Neural progenitor cell (in vitro differentiated cells): ENCODE data around the gene TXNDC5. TPM values are rescaled to one million over a fixed set of nuclear protein-coding genes. Genes with fewer than 3 reads are reported as not detected.

Experiments
- DNase-seq: peaks from one replicate; pipeline ENCODE4 v3.0.0-alpha.2; 2016; ENCODE audit warnings: low spot score
- H2AFZ ChIP-seq: fragments of 200-600 bp; sonication (generic); replicated peaks from 2 replicates; pipeline ENCODE4 v1.6.1; 2016; ENCODE audit warnings: antibody characterized with exemption
- H3F3A ChIP-seq: fragments of 200-600 bp; sonication (generic); 2 replicates; pipeline ENCODE4 v1.6.1; 2016; ENCODE audit warnings: antibody characterized with exemption, low read depth
- H3K27ac ChIP-seq: fragments of 200-600 bp; sonication (generic); 2 replicates; pipeline ENCODE4 v1.5.1; 2016; ENCODE audit warnings: mild to moderate bottlenecking
- H3K27me3 ChIP-seq: fragments of 200-600 bp; sonication (generic); 2 replicates; pipeline ENCODE4 v1.6.1; 2016; ENCODE audit warnings: mild to moderate bottlenecking, moderate library complexity
- H3K36me3 ChIP-seq: fragments of 200-600 bp; sonication (generic); 2 replicates; pipeline ENCODE4 v1.5.1; 2016
- H3K4me1 ChIP-seq: fragments of 200-600 bp; sonication (generic); 2 replicates; pipeline ENCODE4 v1.6.1; 2016; ENCODE audit warnings: mixed run types
- H3K4me2 ChIP-seq: fragments of 200-600 bp; sonication (generic); 2 replicates; pipeline ENCODE4 v1.6.1; 2016
- H3K4me3 ChIP-seq: fragments of 200-600 bp; sonication (generic); 2 replicates; pipeline ENCODE4 v1.5.1; 2016
- H3K79me2 ChIP-seq: fragments of 200-600 bp; sonication (generic); 2 replicates; pipeline ENCODE4 v1.6.1; 2016; ENCODE audit warnings: low read depth
- H3K9ac ChIP-seq: fragments of 200-600 bp; sonication (generic); 2 replicates; pipeline ENCODE4 v1.6.1; 2016
- H3K9me3 ChIP-seq: fragments of 200-600 bp; sonication (generic); 2 replicates; pipeline ENCODE4 v1.5.1; 2016; ENCODE audit warnings: low read depth
- H4K20me1 ChIP-seq: fragments of 200-600 bp; sonication (generic); 2 replicates; pipeline ENCODE4 v1.6.1; 2016; ENCODE audit warnings: low read depth
- H3K27ac Mint-ChIP-seq: 3 replicates; pipeline ENCODE4 v1.8.0; 2021; ENCODE audit warnings: mixed read lengths
- H3K27me3 Mint-ChIP-seq: 2 replicates; pipeline ENCODE4 v1.8.0; 2022; ENCODE audit warnings: low read depth, mild to moderate bottlenecking, inconsistent platforms, moderate library complexity, mixed read lengths; ENCODE audit not compliant: insufficient read depth
- H3K36me3 Mint-ChIP-seq: 3 replicates; pipeline ENCODE4 v1.8.0; 2021; ENCODE audit warnings: mixed read lengths
- H3K4me1 Mint-ChIP-seq: 3 replicates; pipeline ENCODE4 v1.8.0; 2021; ENCODE audit warnings: mixed read lengths
- H3K4me3 Mint-ChIP-seq: 3 replicates; pipeline ENCODE4 v1.8.0; 2021; ENCODE audit warnings: mild to moderate bottlenecking, moderate library complexity, mixed read lengths
- H3K9me3 Mint-ChIP-seq: 3 replicates; pipeline ENCODE4 v1.8.0; 2020; ENCODE audit warnings: mixed read lengths
- EZH2 ChIP-seq: fragments of 200-600 bp; sonication (generic); IDR thresholded peaks from 2 replicates; pipeline ENCODE4 v1.6.1; 2017; ENCODE audit warnings: antibody characterized with exemption, mild to moderate bottlenecking, moderate library complexity
- EZH2phosphoT487 ChIP-seq: fragments of 200-600 bp; sonication (generic); IDR thresholded peaks from 2 replicates; pipeline ENCODE4 v1.6.1; 2017; ENCODE audit warnings: antibody characterized with exemption
- total RNA-seq: library from RNA; depleted of rRNA; stranded (reverse); fragments of >200 nt; gene quantifications from 2 replicates; pipeline ENCODE4 v1.2.3, GENCODE V29; 2015; ENCODE audit warnings: low replicate concordance
- TF ChIP-seq, protein P1 (sequence below): fragments of 200-600 bp; sonication (generic); IDR thresholded peaks from 2 replicates; pipeline ENCODE4 v1.5.1; 2017; ENCODE audit warnings: antibody characterized with exemption, mild to moderate bottlenecking

The TXNDC5 gene
- total RNA-seq, 1 donor from 2014 or later, result 155 TPM

DNA sequence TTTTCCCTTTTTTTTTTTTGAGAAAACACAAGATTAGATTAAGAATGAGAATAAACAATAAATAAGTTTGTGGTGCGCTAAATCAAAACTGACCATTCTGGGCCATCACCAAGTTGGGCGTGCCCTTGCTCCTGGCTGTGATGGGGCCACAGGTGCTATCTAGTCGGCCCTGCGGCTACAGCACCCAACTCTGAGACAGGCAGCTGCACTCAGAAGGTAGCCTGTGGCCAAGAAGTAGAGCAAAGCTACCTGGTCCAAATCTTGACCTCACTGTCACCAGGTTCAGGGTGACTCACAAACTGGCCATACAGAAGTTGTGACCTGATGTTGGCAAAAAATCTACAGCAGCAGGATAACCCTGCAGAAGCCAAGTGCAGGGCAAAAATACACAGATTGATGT, 3.4 kb downstream of the TXNDC5 start:
- H3K4me2 ChIP-seq, result no peak overlapping the region
- H3F3A ChIP-seq, result peaks cover 14% of the 10 kb centered on the region
- peaks cover 48% of the 10 kb centered on the region for H3K79me2 ChIP-seq
- H3K4me1 Mint-ChIP-seq, result peaks cover 13% of the 10 kb centered on the region
- peaks cover 15% of the 10 kb centered on the region for H3K36me3 Mint-ChIP-seq
- H3K9me3 ChIP-seq, result no peaks in the 10 kb centered on the region
- H3K4me3 Mint-ChIP-seq, result no peak overlapping the region
- H3K27ac Mint-ChIP-seq, result no peak overlapping the region
- TF ChIP-seq EZH2 (no peak), EZH2phosphoT487 (no peak)
- TF ChIP-seq, protein P1, sequence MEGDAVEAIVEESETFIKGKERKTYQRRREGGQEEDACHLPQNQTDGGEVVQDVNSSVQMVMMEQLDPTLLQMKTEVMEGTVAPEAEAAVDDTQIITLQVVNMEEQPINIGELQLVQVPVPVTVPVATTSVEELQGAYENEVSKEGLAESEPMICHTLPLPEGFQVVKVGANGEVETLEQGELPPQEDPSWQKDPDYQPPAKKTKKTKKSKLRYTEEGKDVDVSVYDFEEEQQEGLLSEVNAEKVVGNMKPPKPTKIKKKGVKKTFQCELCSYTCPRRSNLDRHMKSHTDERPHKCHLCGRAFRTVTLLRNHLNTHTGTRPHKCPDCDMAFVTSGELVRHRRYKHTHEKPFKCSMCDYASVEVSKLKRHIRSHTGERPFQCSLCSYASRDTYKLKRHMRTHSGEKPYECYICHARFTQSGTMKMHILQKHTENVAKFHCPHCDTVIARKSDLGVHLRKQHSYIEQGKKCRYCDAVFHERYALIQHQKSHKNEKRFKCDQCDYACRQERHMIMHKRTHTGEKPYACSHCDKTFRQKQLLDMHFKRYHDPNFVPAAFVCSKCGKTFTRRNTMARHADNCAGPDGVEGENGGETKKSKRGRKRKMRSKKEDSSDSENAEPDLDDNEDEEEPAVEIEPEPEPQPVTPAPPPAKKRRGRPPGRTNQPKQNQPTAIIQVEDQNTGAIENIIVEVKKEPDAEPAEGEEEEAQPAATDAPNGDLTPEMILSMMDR, result no peak
- H2AFZ ChIP-seq, result no peak overlapping the region
- H3K4me3 ChIP-seq, result no peak overlapping the region
- H3K27ac ChIP-seq, result no peak overlapping the region
- H3K36me3 ChIP-seq, result no peaks in the 10 kb centered on the region
- H3K9ac ChIP-seq, result no peak overlapping the region
- peaks cover 21% of the 10 kb centered on the region for H4K20me1 ChIP-seq
- peaks cover 13% of the 10 kb centered on the region for H3K27me3 ChIP-seq
- H3K27me3 Mint-ChIP-seq, result peaks cover 3% of the 10 kb centered on the region
- no peaks in the 10 kb centered on the region for H3K9me3 Mint-ChIP-seq
- peaks cover 8% of the 10 kb centered on the region for H3K4me1 ChIP-seq
- DNase-seq, result no peak

DNA sequence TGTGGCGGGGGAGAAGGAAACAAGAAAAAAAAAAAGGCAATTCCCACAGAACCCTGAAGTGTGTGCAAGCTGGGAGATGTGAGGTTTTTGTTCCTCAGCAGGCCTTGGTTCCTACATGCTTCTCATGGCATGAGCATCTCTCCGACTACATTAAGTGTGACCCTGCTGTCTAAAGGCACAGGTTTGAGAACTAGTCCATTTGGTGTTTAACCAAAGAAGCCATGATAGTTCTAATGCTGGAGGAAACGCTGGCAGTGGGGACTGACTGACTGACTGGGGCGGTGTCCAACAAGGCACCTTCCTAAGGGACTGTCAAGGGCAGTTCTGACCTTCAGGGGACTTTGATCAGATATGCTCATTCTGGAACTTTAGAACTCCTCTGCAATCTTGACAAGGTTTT, 3.8 kb downstream of the TXNDC5 start:
- Histone ChIP-seq H3K36me3 (no peaks in the 10 kb centered on the region), H3K4me3 (no peak overlapping the region), H4K20me1 (peaks cover 21% of the 10 kb centered on the region), H3K27me3 (peaks cover 9% of the 10 kb centered on the region), H3F3A (peaks cover 10% of the 10 kb centered on the region), H2AFZ (no peak overlapping the region), H3K4me1 (peaks cover 8% of the 10 kb centered on the region), H3K79me2 (peaks cover 48% of the 10 kb centered on the region), H3K4me2 (no peak overlapping the region), H3K9me3 (no peaks in the 10 kb centered on the region), H3K27ac (no peak overlapping the region), H3K9ac (no peak overlapping the region)
- Mint-ChIP-seq H3K36me3 (peaks cover 17% of the 10 kb centered on the region), H3K4me3 (no peak overlapping the region), H3K27me3 (peaks cover 3% of the 10 kb centered on the region), H3K27ac (no peak overlapping the region), H3K9me3 (no peaks in the 10 kb centered on the region), H3K4me1 (peaks cover 13% of the 10 kb centered on the region)
- TF ChIP-seq EZH2phosphoT487 (no peak), EZH2 (no peak)
- TF ChIP-seq, protein P1, result no peak
- DNase-seq, result no peak

DNA sequence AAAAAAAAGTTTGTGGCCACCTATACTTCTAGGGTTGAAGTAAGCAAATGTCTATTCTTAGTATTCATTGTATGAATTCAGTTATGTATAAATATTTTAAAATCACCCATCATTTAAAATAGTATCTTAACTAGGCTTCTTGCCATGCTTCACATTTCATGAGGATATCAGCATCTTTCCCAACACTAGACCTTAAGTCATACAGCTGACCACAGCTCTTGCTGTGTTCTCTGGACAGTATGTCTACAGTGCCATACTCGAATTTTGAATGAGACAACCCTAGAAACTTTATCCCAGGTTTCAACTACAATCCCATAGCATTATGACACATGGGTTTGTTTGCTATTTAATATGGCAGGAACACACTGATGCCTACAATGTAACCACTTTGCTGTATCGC, 5.2 kb downstream of the TXNDC5 start:
- Mint-ChIP-seq H3K27me3 (no peaks in the 10 kb centered on the region), H3K4me1 (peaks cover 10% of the 10 kb centered on the region), H3K4me3 (no peak overlapping the region), H3K27ac (no peak overlapping the region), H3K9me3 (no peaks in the 10 kb centered on the region), H3K36me3 (peaks cover 24% of the 10 kb centered on the region)
- Histone ChIP-seq H3K79me2 (peaks cover 48% of the 10 kb centered on the region), H3K4me2 (no peak overlapping the region), H3K9ac (no peak overlapping the region), H3F3A (peaks cover 2% of the 10 kb centered on the region), H3K27ac (no peak overlapping the region), H3K9me3 (no peaks in the 10 kb centered on the region), H3K4me1 (peaks cover 8% of the 10 kb centered on the region), H3K36me3 (no peaks in the 10 kb centered on the region), H3K4me3 (no peak overlapping the region), H4K20me1 (peaks cover 34% of the 10 kb centered on the region), H3K27me3 (no peaks in the 10 kb centered on the region), H2AFZ (no peak overlapping the region)
- no peak for DNase-seq
- TF ChIP-seq, protein P1, result no peak
- TF ChIP-seq EZH2 (no peak), EZH2phosphoT487 (no peak)
